WERI-Rb-1 (cell line): ENCODE results near the gene HHAT.

ENCODE experiments used
- DNase-seq: peaks from one replicate; pipeline ENCODE4 v3.0.0-alpha.2; 2020
- H3K27ac ChIP-seq: fragments of 250-450 bp; sonication (Bioruptor Pico); 2 replicates; pipeline ENCODE4 v1.5.1; 2020; ENCODE audit warnings: mild to moderate bottlenecking, moderate library complexity
- H3K27me3 ChIP-seq: fragments of 250-450 bp; sonication (Bioruptor Pico); 2 replicates; pipeline ENCODE4 v1.5.1; 2021; ENCODE audit warnings: mild to moderate bottlenecking, low read depth, moderate library complexity; ENCODE audit not compliant: insufficient read depth, severe bottlenecking
- H3K36me3 ChIP-seq: fragments of 250-450 bp; sonication (Bioruptor Pico); 2 replicates; pipeline ENCODE4 v1.5.1; 2020; ENCODE audit warnings: mild to moderate bottlenecking, moderate library complexity
- H3K4me3 ChIP-seq: 2 replicates; pipeline ENCODE4 v1.5.1; 2011; ENCODE audit warnings: low read depth, mild to moderate bottlenecking, control low read depth, low read length
- H3K9me3 ChIP-seq: fragments of 250-450 bp; sonication (Bioruptor Pico); 2 replicates; pipeline ENCODE4 v1.5.1; 2021; ENCODE audit warnings: mild to moderate bottlenecking, moderate library complexity; ENCODE audit not compliant: severe bottlenecking
- CTCF ChIP-seq: IDR thresholded peaks from 2 replicates; pipeline ENCODE4 v1.5.1; 2011; ENCODE audit warnings: low read depth, mild to moderate bottlenecking, control low read depth, inconsistent platforms, low read length

The HHAT gene

GRCh38 chr1:210407207-210407886 lies 78.6 kb downstream of the HHAT start:
- Histone ChIP-seq H3K36me3 (peaks cover 1% of the 10 kb centered on the region), H3K9me3 (peaks cover 2% of the 10 kb centered on the region), H3K27me3 (no peaks in the 10 kb centered on the region), H3K4me3 (no peak overlapping the region), H3K27ac (no peak overlapping the region; the same call in 1 of the 2 replicates)
- peak; percentile 91 for TF ChIP-seq CTCF
- DNase-seq, result peak; percentile 81

GRCh38 chr1:210407887-210408252 lies 79.2 kb downstream of the HHAT start:
- Histone ChIP-seq H3K27me3 (no peaks in the 10 kb centered on the region), H3K4me3 (no peak overlapping the region), H3K9me3 (peaks cover 2% of the 10 kb centered on the region), H3K36me3 (peaks cover 3% of the 10 kb centered on the region), H3K27ac (no peak overlapping the region)
- DNase-seq, result no peak
- no peak for TF ChIP-seq CTCF

- H3K27me3 ChIP-seq, result no peaks in the 10 kb centered on the region
- peaks cover 3% of the 10 kb centered on the region for H3K36me3 ChIP-seq
- H3K4me3 ChIP-seq, result no peak overlapping the region
- TF ChIP-seq CTCF, result no peak
- DNase-seq, result no peak
- no peak overlapping the region for H3K27ac ChIP-seq
- peaks cover 2% of the 10 kb centered on the region for H3K9me3 ChIP-seq
Measured at GRCh38 chr1:210412240-210412639, 83.5 kb downstream of the HHAT start.

GRCh38 chr1:210413951-210414350 lies 85.2 kb downstream of the HHAT start:
- Histone ChIP-seq H3K4me3 (no peak overlapping the region), H3K27ac (no peak overlapping the region), H3K9me3 (peaks cover 2% of the 10 kb centered on the region), H3K27me3 (no peaks in the 10 kb centered on the region), H3K36me3 (peaks cover 3% of the 10 kb centered on the region)
- TF ChIP-seq CTCF, result no peak
- DNase-seq, result no peak

DNA sequence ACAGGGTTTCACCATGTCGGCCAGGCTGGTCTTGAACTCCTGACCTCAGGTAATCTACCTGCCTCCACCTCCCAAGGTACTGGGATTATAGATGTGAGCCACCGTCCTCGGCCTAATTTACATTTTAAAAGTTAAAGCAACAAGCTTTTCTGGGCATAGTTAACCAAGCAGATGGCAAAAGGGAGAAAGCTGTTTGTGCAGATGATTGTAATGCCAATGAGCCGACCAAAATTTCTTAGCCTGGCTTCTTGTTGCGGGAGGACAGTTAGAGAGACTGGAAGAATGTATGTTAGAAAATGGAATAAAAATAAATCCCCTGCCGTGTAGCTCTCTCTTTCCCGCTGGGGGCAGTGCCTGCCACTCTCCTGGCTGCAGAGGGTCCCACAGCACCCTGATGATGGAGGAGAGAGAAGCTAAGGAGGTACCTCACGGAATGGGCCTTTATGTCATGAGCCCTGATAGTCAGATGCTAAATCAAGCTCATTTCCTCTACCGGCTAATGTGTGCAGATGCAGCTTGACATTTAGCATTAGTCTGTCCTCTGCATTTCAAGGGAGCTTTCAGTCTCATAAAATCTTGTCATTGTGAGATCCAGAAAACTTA lies 87.2 kb downstream of the HHAT start:
- TF ChIP-seq CTCF, result no peak
- H3K27me3 ChIP-seq, result no peaks in the 10 kb centered on the region
- no peak overlapping the region for H3K4me3 ChIP-seq
- H3K9me3 ChIP-seq, result peaks cover 2% of the 10 kb centered on the region
- H3K36me3 ChIP-seq, result peaks cover 3% of the 10 kb centered on the region
- DNase-seq, result no peak
- H3K27ac ChIP-seq, result no peak overlapping the region

GRCh38 chr1:210416681-210417080 lies 88.0 kb downstream of the HHAT start:
- Histone ChIP-seq H3K27me3 (no peaks in the 10 kb centered on the region), H3K36me3 (peaks cover 3% of the 10 kb centered on the region), H3K4me3 (no peak overlapping the region), H3K27ac (no peak overlapping the region), H3K9me3 (peaks cover 2% of the 10 kb centered on the region)
- no peak for DNase-seq
- TF ChIP-seq CTCF, result no peak
